ENCODE data around the gene BRK1.
"Not testable (repeated sequence)": the region's sequence is repeated elsewhere in the genome, so short reads cannot be mapped to it uniquely, and the experiment has no call there.

BRK1 gene

DNA sequence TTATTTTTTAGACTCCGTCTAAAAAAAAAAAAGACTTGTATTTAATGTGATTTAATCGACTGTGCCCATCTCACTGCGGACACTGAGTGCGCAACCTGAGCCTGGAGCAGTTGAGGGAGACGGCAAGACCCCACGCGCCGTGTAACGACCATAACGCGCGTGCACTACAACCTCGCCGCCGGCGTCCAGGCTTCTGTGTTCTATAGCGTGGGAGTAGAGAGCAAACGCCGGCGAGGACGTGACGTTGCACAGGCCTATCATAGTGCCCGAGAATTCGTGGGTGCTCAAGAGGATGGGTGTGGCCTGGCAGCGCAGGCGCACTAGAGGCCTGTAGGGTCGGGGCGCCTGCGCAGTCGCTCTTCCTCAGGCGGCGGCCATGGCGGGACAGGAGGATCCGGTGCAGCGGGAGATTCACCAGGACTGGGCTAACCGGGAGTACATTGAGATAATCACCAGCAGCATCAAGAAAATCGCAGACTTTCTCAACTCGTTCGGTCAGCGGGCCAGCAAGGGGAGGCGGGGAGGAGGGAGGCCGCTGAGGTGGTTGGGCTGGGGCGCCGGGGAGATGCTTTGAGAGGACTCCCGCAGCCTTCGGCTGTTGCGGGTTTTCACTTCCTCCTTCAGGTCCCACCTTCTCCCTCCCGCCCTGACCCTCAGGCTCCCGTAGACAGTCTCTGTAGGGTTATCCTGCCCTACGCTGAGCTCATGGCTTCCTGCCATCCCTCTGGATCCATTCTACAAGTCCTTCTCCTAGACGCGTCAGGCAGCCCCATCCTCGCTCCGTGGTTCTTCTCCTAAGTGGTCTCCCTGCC lies at the start of gene BRK1:
BRK1 (plus strand) TSS at position 350 of the 812 bp plus-strand sequence; CDS start at position 377, 27 bp downstream.
- peak; percentile 81 to 83 for DNase-seq (ENCODE audit: low read depth in 2 of 2)

DNA sequence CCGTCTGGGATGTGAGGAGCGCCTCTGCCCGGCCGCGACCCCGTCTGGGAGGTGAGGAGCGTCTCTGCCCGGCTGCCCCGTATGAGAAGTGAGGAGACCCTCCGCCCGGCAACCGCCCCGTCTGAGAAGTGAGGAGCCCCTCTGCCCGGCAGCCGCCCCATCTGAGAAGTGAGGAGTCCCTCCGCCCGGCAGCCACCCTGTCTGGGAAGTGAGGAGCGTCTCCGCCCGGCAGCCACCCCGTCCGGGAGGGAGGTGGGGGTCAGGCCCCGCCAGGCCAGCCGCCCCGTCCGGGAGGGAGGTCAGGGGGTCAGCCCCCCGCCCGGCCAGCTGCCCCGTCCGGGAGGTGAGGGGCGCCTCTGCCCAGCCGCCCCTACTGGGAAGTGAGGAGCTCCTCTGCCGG lies 45.4 kb upstream of the BRK1 start:
- not testable (repeated sequence) for DNase-seq (ENCODE audit: low read depth in 2 of 2)

DNA sequence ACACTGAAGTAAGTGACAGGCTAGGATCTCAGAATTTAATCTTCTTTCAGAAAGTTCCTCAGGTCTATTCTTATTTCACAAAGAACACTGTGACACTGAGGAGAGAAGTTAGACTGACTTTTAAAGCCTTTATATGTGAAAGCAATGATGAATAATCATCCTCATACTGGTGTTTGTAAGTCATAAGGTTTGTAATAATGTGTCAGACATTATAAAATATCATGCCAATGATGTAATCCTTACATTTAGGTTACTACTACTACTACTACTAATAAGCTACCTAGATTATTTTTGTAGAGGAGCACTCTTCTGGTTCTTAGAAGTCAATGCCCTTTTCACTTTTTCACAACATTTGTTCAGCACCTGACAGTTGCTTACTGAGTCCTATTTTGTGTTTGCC lies 40.8 kb upstream of the BRK1 start:
- no peak for DNase-seq (ENCODE audit: low read depth in 2 of 2)

DNA sequence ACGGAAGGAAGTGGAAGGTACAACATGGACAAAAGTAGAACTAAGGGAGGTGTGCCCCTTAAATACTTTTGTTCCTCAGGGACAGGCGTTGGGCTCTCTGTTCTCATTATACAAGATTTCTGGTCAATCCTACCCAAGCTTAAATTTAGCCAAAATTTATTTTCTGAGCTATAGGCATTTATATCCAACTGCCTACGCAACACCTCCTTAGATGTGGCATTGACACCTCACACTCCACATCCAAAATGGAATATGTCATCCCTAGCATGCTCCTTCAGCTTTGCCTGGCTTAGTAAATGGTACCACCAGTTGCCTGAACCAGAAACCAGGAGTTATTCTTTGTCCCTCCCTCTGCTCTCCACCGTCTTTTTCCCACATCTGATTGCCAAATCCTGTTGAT lies 33.6 kb upstream of the BRK1 start:
- DNase-seq (ENCODE audit: low read depth in 2 of 2): no peak

DNA sequence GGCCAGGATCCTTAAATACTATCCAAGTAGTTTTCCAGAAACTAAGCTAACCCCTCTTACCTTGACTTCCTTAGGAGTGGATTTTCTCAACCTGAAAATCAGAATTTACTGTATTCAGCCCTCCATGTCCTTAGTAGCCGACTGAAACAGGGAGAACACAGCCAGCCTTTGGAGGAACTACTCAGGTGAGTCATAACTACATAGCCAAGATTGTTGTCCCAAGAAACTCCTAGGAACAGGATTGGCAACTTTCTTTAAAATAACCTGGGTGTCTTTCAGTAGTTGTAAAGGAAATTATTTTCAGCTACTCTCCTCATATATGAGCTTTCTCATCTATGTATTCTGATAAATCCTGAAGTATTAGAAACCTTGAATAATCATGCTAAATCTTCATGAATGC lies 29.7 kb upstream of the BRK1 start:
- DNase-seq (ENCODE audit: low read depth in 2 of 2): no peak

DNA sequence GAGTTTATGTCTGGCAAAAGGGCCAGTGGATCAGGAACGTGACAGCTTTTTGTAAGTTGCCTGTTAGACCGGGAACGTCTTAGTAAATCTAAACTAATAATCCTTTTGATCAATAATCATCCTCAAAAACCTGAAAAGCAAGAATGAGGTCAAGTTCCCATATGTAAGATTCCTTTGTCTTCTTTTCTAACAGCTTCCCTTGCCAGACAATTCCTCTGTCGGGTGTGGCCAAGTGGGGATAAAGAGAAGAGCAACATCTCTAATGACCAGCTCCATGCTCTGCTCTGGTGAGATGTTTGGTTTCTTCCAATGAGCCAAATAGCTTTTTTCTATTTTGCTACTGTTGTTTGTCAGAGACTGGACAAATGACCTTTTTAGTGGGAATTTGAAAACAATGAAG lies 27.2 kb upstream of the BRK1 start:
- no peak for DNase-seq (ENCODE audit: low read depth in 2 of 2)

DNA sequence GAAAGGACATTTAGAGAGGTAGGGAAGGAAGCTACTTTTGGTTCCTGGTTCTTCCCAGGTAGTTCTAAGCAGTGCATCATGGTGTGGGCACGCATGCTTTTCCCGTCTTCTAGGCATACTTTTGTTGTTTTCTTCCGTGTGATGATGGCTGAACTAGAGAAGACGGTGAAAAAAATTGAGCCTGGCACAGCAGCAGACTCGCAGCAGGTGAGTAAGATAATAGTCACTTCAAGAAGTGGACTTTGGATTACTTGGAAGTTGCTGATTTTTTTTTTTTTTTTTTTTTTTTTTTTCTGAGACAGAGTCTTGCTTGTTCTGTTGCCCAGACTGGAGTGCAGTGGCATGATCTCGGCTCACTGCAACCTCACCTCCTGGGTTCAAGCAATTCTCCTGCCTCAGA lies 25.3 kb upstream of the BRK1 start:
- no peak for DNase-seq (ENCODE audit: low read depth in 2 of 2)

DNA sequence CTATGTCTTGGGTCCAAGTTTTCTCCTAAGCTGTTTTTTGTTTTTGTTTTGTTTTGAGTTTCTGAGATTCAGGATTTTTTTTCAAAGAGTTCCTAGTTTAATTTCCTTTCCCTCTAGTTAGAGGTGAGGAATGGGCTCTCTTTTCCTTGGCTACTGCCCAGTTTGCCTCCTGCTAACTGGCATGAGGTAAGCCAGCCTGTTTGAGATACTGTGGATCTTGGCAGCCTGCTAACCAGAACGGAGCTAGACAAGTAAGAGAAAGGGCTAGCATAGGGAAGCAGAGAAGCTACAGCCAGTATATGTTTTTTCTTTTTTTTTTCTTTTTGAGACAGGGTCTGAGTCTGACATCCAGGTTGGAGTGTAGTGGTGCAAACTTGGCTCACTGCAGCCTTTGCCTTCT lies 24.7 kb upstream of the BRK1 start:
- DNase-seq (ENCODE audit: low read depth in 2 of 2): not testable (repeated sequence)

DNA sequence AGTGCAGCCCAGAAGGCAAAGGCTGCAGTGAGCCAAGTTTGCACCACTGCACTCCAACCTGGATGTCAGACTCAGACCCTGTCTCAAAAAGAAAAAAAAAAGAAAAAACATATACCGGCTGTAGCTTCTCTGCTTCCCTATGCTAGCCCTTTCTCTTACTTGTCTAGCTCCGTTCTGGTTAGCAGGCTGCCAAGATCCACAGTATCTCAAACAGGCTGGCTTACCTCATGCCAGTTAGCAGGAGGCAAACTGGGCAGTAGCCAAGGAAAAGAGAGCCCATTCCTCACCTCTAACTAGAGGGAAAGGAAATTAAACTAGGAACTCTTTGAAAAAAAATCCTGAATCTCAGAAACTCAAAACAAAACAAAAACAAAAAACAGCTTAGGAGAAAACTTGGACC lies 24.1 kb upstream of the BRK1 start:
- DNase-seq (ENCODE audit: low read depth in 2 of 2): not testable (repeated sequence)

DNA sequence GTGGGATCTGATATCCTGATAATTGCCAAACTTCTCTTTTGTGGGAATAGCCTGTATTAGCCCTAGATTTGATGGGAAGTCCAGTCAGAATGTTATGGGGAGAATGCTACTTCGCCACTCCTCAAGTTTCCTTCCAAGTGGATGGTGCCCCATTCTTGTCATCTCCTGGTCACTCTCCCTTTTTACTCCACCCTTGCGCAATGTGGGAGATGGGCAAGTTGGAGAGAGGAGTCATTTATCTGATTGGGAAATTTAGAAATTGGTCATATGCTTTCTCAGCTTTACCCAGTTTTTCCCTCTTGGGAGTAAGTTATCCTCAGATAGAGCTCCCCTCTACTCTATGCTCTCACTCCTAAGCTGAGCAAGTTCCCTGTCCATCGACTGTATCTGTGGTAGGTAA lies 21.8 kb upstream of the BRK1 start:
- no peak for DNase-seq (ENCODE audit: low read depth in 2 of 2)

DNA sequence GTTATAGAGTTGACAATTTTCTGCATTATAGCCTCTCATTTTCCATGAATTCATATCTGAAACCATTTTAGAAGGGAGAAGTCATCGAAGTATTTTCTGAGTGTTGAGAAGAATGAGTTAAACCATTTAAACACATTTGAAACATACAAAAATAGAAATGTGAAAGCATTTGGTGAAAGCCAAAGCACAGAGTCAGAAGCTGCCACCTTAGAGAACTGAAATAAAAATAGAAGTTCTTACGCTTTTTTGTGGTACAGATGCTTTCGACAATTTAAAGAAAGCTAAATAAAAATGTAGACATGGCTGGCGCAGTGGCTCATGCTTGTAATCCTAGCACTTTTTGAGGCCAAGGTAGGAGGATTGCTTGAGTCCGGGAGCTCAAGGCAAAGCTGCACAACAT lies 16.4 kb upstream of the BRK1 start:
- no peak for DNase-seq (ENCODE audit: low read depth in 2 of 2)

DNA sequence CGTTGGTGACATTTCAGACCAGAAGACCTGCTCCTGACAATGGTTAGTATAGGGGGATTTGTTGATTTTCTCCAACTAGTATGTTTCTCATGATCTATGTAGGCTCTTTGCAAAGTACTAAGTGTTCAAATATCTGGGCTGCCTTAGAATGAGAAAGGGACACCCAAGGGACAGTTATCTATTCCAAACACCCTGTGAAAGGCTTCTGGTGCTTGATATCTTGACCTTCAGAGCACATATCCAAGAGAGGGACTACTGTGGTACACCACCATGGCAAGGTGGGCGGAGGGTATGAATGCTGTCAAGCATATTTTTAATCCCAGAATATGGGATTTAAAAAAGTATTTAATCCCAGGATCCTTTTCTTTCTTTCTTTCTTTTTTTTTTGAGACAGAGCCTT lies 8.6 kb upstream of the BRK1 start:
- DNase-seq (ENCODE audit: low read depth in 2 of 2): no peak

DNA sequence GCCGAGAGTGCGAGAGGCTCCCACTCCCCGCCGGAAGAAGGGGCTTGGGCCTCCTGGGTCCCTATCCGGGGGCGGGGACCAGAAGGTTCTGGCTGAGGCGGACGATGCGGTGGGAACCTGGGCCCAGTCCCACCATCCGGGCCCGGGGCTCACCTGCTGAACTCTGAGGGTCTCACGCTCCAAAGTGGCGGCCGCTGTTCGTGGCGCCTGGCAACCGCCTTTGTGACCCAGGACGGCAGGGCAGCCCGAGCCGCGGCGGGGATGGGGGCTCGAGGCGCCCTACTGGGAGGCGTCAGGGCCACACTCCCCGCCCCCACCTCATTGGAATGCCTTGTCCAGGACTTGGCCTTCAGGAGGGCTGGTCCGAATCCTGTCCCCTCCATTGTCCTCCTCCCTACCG lies 7.4 kb upstream of the BRK1 start, which contains the start of gene FANCD2OS:
FANCD2OS (minus strand) TSS at position 165 of the 400 bp plus-strand sequence. CDS start 3,481 bp downstream, outside the sequence.
- DNase-seq (ENCODE audit: low read depth in 2 of 2): no peak

DNA sequence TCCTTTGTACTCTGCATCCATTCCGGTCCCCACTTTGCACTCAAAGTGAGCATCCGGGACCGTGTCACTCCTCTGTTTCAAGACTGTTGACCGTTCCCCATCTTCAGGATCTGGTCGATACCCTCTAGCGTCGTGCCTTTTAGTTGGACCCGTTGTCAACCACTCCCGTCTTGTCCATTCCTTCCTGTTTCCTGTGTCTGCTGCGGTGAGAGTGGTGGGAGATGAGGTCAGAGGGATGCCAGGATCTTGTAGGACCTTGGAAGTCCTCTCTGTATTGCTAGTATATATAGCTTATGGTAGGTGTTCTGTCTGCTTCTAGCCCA lies 624 bp downstream of the BRK1 start:
- DNase-seq (ENCODE audit: low read depth in 2 of 2): no peak

DNA sequence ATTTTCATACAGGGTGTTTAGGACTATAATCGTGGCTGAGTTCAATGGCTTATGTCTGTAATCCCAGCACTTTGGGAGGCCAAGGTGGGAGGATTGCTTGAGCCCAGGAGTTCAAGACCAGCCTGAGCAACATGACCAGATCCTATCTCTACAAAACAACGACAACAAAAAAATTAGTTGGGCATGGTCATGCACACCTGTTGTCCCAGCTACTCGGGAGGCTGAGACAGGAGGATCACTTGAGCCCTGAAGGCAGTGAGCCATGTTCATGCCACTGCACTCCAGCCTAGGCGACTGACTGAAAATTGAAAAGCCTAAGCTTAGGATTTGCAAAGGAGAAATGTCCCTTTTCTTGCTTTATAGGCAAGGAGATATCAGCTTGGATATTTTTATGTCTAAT lies 1.5 kb downstream of the BRK1 start:
- no peak for DNase-seq (ENCODE audit: low read depth in 2 of 2)

DNA sequence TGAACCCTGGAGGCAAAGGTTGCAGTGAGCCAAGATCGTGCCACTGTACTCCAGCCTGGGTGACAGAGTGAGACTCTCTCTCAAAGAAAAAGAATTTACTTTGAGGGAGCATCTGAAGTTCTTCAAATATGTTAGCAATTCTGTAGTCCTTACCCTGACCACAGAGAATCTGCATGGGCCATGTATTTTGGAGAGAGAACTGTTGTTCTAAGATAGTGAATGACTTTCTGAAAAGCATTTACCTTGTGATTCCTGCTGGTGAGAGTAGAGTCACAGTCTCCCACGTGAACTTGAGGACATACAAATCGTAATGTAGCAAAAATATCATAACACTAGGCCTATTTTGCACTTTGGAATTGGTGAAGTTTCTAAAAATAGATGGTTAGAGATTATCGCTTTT lies 3.9 kb downstream of the BRK1 start:
- DNase-seq (ENCODE audit: low read depth in 2 of 2): no peak

DNA sequence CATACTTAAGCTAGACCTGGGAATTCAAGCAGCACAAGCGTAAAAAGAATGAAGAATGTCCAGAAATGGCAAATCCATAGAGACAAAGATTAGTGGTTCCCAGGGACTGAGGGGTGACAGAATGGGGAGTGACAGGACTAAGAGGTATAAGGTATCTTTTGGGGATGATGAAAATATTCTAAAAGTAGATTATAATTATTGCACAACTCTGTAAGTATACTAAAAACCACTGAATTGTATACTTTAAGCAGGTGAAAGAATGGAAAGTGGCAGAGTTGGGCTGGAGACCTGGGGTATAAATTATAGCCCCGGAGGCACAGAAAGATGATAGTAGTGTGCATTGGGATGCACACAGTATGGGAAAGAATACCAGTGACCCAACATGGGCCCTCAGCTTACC lies 5.6 kb downstream of the BRK1 start:
- DNase-seq (ENCODE audit: low read depth in 2 of 2): no peak

DNA sequence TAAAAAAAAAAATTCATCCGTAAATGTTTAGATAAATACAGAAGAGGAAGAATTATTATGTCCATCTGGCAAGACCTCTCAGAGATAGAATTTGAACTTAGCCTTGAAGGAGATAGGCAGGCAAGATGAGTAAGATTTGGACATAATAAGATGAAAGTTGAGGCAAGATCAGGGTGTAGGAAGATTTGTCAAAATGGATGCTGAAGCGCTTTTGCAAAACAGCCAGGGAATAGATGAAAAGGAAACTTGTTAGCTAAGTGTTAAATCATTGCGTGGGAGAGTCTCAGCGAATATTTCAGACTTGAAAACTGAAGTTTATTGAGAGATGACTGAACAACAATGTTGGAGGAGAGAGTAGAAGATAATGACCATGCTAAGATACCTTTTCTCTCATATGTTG lies 7.2 kb downstream of the BRK1 start:
- no peak for DNase-seq (ENCODE audit: low read depth in 2 of 2)

DNA sequence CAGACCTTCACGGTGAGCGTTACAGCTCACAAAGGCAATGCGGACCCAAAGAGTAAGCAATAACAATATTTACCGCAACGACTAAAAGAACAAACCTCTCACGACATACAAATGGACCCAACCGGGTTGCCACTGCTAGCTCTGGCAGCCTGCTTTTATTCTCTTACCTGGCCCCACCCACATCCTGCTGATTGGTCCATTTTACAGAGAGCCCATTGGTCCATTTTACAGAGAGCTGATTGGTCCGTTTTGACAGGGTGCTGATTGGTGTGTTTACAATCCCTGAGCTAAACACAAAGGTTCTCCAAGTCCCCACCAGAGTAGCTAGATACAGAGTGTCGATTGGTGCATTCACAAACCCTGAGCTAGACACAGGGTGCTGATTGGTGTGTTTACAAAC lies 20.4 kb downstream of the BRK1 start:
- DNase-seq (ENCODE audit: low read depth in 2 of 2): not testable (repeated sequence)

DNA sequence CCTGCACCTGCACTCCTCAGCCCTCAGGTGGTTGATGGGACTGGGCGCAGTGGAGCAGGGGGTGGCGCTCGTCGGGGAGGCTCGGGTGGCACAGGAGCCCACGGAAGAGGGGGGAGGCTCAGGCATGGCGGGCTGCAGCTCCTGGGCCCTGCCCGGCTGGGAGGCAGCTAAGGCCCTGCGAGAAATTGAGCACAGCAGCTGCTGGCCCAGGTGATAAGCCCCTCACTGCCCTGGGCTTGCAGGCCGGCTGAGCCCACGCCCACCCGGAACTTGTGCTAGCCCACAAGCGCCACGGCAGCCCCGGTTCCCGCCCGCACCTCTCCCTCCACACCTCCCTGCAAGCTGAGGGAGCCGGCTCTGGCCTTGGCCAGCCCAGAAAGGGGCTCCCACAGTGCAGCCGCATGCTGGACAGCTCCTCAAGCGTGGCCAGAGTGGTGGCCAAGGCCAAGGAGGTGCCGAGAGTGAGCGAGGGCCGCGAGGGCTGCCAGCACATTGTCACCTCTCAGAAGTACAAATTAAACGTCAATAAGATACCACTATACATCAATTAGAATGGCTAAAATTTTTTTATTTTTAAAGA lies 21.0 kb downstream of the BRK1 start:
- DNase-seq (ENCODE audit: low read depth in 2 of 2): no peak

DNA sequence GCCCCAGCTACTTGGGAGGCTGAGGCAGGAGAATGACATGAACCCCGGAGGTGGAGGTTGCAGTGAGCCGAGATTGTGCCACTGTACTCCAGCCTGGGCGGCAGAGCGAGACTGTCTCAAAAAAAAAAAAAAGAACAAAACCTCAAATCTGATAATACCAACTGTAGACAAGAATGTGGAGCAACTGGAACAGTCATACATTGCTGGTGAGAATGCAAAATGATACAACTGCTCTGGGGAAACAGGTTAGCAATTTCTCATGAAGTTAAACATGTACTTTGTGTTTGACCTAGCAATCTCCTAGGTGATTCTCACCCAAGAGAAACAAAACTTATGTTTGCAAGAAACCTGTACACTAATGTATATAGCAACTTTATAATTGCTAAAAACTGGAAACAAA lies 21.7 kb downstream of the BRK1 start:
- no peak for DNase-seq (ENCODE audit: low read depth in 2 of 2)

DNA sequence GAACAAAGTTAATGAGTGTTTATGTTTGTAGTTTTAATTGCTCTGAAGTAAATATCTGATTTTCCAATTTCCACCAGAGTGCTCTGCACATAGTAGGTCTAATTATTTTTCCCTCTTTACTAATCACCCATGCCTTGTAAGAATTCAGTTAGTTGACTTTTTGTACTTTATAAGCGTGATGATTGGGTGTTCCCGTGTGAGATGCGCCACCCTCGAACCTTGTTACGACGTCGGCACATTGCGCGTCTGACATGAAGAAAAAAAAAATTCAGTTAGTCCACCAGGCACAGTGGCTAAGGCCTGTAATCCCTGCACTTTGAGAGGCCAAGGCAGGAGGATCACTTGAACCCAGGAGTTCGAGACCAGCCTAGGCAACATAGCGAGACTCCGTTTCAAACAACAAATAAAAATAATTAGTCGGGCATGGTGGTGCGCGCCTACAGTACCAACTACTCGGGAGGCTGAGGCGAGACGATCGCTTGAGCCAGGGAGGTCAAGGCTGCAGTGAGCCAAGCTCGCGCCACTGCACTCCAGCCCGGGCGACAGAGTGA lies 25.6 kb downstream of the BRK1 start:
- no peak for DNase-seq (ENCODE audit: low read depth in 2 of 2)

All from stimulated activated CD4-positive, alpha-beta T cell treated with anti-CD3 and anti-CD28 coated beads, Interleukin-1b, Interleukin-23, amount 100 ng/mL, for 1 hour (primary cell).